HCEC 1CT (cell line): ENCODE data around the gene CFAP157.
"Not testable (repeated sequence)": the region's sequence is repeated elsewhere in the genome, so short reads cannot be mapped to it uniquely, and the experiment has no call there.

Experiments
- DNase-seq: peaks from one replicate; pipeline ENCODE4 v3.0.0-alpha.2; 2017

The CFAP157 gene

DNA sequence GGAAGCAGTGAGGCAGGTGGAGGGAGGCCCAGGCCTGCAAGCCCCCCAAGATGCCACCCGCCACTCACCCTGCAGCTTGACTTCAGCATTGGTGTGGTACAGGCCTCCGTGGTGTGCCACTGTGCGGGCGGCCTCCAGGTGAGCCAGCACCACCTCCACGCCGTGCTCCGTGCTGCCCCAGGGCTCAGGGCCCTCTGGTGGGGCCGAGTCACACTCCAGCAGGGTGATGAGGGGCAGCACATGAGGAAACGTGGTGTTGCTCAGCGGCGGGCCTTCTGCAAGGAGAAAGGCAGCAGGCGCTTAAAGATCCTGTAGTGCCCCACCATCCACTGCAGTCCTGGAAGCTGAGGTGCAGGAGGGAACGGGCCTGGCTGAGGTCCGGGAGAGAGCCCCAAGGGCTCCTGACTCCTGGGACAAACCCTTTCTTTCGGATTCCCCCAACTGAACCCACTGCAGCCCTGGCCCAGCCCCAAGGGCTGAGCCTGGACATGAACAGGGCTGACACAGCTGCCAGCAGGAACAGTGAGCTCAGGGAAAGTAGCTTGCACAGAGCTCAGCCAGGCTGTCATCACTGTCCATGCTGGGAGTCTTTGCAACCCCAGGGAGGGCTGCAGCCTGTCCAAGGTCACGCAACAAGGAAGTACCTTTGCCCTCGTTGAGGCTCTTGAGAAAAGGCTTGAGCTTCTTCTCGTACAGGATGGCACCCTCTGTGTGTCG, 33.0 kb downstream of the CFAP157 start:
- DNase-seq, result no peak

DNA sequence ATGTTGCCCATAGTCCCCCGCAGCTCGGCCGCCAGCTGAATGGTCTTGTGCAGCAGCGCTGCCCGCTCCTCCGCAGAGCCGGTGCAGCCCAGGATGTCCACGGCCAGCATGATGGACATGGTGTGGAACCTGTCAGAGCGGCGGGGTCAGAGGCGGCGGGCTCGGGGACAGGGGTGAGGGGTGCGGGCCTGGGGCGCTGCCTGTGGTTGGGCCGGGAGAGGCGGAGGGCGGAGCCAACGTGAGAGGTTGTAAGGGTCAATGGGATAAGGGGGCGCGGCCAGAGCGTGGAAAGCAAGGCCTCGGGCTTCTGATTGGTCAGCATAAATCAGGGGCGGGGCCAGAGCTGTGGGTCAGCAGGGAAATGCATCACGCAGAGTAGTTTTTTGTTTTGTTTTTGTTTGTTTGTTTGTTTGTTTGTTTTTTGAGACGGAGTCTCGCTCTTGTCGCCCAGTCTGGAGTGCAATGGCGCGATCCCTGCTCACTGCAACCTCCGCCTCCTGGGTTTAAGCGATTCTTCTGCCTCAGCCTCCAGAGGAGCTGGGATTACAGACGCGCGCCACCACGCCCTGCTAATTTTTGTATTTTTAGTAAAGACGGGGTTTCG, 35.1 kb downstream of the CFAP157 start:
- DNase-seq, result no peak

DNA sequence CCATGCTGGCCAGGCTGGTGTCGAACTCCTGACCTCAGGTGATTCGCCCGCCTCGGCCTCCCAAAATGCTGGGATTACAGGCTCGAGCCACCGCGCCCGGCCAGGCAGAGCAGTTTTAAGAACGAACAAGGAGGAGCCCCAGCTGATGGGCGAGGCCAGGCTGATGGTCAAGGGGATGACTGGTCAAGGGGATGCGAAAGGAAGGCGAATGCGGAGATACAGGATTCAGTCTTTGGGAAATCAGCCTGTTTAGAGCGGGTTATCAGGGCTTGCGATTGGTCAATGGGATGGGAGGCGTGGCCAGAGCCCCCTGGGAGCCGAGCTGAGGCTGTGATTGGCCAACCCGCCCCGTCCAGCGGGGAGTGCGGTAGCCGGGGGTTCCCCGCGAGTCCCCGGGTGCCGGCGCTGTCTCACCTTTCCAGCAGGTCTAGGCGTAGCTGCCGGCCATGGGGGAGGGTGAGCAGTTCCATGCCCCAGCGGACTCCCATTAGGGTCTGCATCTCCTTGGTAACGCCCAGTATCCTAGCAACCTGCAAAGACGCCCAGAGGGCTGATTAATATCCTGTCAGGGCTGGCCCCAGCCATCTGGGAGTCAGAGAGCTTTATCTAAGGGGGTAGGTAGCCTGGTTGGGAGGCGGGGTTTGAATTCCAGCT, 35.8 kb downstream of the CFAP157 start:
- DNase-seq, result no peak

DNA sequence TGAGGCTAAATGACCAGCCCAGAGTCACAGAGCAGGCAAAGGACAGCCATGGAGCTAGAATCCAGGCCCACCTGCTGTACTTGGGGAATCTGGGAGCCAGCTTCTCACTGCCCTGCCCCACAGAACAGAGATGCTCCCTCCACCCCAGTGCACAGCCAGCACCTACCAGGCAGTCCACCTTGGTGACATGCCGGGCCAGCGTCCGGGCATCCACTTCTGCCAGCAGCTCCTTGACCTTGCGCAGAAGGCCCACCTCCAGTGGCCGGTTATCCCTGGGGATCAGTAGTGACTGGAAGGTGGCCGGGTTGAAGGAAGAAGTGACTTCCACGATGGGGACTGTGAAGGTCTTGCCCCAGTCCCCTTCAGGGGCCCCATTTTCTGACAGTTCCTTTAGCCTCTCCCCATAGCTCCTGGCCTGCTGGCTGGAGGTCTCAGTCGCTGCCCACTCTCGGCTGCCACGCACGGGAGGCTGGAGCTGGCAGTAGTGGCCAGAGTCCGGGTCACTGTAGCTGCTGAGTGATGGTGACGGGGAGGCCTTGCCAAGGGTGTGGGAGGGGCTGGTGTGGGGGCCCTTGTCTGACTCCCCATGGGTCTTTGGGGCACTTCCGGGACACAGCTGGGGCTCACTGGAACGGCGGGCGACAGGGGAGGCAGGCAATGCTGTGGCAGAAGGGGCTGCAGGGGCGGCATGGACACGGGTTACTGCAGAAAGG, 37.8 kb downstream of the CFAP157 start:
- no peak for DNase-seq

- DNase-seq, result no peak
These were observed 40.3 kb downstream of the CFAP157 start for GRCh38 chr9:127746959-127747569.

DNA sequence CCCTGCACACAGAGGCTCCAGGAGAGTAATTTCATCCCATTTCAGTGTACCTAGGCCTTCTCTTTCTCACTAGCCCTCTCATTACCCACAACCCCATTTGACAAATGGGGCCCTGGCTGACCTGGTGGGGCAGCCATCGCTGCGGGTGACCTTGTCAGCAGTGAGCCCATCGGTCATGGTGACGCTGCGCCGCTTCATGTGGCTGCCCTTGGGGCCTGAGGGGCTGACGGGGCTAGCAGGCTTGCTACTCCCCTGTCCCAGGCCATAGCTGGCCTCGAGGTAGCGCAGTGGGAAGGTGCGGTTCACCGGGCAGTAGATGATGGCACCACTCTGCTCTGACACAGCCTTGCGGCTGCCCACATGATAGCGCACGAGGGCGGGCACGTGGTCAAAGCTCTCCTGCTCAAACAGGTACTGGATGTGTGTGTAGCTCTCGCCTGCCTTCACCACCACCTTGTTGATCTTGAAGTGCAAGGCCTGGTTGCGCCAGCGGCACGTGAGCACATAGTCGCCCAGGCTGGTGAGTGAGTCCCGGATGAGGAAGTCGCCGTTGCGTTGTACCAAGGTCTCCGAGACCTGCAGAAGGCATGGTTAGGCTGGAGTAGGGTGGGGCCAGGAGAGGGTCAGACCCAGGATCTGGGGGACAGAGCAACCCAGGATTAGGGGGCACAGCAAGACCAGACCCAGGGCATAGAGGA, 42.5 kb downstream of the CFAP157 start:
- DNase-seq, result no peak

GRCh38 chr9:127751269-127752054, 44.7 kb downstream of the CFAP157 start:
- DNase-seq, result no peak

- DNase-seq, result no peak
These were observed 46.4 kb downstream of the CFAP157 start for GRCh38 chr9:127753148-127753547.

GRCh38 chr9:127753622-127754021, 46.8 kb downstream of the CFAP157 start:
- DNase-seq, result no peak

- peak; percentile 22 for DNase-seq
These were observed 47.6 kb downstream of the CFAP157 start for GRCh38 chr9:127754099-127755060.

- no peak for DNase-seq
These were observed 48.6 kb downstream of the CFAP157 start for GRCh38 chr9:127755061-127756060.

- no peak for DNase-seq
These were observed 49.4 kb downstream of the CFAP157 start for GRCh38 chr9:127756233-127756632.

- DNase-seq, result not testable (repeated sequence)
These were observed 50.0 kb downstream of the CFAP157 start for GRCh38 chr9:127756776-127757175.

DNA sequence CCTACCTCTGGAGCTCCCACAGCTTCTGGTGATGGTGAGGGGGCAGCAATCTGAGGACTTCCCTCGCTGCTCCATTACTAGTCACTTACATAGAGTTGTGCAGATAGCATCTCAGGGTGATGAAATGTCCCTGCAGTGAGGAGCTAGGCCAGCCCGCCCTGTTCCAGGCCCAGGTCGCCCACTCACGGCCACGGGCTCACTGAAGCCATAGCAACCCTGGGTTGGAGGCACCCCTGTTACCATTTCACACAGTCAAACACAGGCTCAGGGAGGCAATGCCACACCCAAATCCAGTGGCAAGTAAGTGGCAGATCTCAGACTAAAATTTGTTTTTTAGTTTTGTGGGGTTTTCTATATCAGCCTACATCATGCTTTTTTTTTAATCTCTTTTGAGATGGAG, 52.1 kb downstream of the CFAP157 start:
- DNase-seq, result no peak

GRCh38 chr9:127761061-127761460, 54.3 kb downstream of the CFAP157 start:
- DNase-seq, result no peak

GRCh38 chr9:127761491-127761956, 54.7 kb downstream of the CFAP157 start:
- no peak for DNase-seq

DNA sequence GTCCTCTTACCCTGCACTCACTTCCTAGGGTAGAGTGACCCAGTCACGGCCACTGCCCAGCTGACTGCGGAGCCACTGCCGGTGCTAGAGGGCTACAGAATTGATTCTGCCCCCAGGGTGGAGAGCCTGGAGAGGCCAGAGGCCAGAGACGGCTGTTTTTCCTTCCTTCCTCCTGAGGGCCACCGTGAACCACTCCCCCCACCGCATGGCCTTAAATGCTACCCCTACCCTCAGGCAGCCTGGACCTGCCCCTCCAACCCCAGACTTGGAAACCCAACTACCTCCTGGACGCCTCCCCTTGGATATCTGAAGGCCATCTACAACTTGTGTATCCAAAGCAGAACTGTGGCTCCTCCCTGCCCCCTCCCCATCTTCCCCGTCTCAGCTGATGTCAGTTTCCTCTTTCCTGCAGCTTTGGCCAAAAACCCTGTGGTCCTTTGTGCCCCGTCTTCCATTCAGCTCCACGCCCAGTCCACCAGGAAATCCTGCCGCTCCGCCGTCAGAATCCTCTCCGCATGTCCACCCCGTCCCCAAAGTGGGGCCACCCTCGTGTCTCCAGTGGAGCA, 55.4 kb downstream of the CFAP157 start:
- no peak for DNase-seq

DNA sequence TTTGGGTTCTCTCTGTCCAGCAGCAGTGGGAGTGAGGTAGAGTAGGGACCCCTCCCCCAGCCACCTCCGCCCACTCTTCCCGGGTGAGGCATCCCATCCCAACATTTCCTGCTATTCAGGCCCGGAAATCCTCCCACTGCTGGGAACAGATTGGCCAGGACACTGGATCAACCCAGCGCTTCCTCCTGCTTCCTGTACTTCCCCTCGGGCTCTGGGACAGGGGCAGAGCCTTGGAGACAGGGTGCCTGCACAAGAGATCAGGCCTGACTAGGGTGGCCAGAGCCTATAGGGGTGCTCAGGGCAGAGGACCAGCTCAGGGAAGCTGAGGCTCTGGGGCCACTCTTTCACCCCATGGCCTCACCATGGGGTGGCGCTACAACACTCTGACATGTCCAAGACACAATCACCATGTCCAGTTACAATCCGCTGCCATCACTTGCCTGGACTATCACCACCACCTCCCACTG, 57.2 kb downstream of the CFAP157 start:
- no peak for DNase-seq

- no peak for DNase-seq
These were observed 58.6 kb downstream of the CFAP157 start for GRCh38 chr9:127765418-127765817.
